Stimulated activated CD4-positive, alpha-beta T cell treated with anti-CD3 and anti-CD28 coated beads, Interleukin-1b, Interleukin-23, amount 100 ng/mL, for 24 hours (primary cell): ENCODE results near the gene DPY19L1.
"Not testable (repeated sequence)": the region's sequence is repeated elsewhere in the genome, so short reads cannot be mapped to it uniquely, and the experiment has no call there.

ENCODE experiments used
- DNase-seq, 4 experiments: peaks; one replicate each; pipeline ENCODE4 v3.0.0-alpha.2; 2020; ENCODE audit warnings: low read depth in 4 of 4, low spot score in 1 of 4

Gene DPY19L1

GRCh38 chr7:35035511-35035961 lies 1.7 kb downstream of the DPY19L1 start:
- DNase-seq, result peak in 1 of 4 experiments; percentile 4

GRCh38 chr7:35032166-35032565 lies 5.1 kb downstream of the DPY19L1 start:
- DNase-seq, result no peak

- DNase-seq, result no peak
Measured at GRCh38 chr7:35030848-35031247, 6.4 kb downstream of the DPY19L1 start.

GRCh38 chr7:35029311-35029710 lies 8.0 kb downstream of the DPY19L1 start:
- no peak for DNase-seq

- no peak for DNase-seq
Measured at GRCh38 chr7:35026150-35026549, 11.1 kb downstream of the DPY19L1 start.

- no peak for DNase-seq
Measured at GRCh38 chr7:35025369-35025870, 11.9 kb downstream of the DPY19L1 start.

- DNase-seq, result no peak
Measured at GRCh38 chr7:35024298-35024697, 13.0 kb downstream of the DPY19L1 start.

- DNase-seq, result no peak
Measured at GRCh38 chr7:35022725-35023124, 14.6 kb downstream of the DPY19L1 start.

- no peak for DNase-seq
Measured at GRCh38 chr7:35021445-35021844, 15.8 kb downstream of the DPY19L1 start.

- no peak for DNase-seq
Measured at GRCh38 chr7:35019801-35020200, 17.5 kb downstream of the DPY19L1 start.

GRCh38 chr7:35019179-35019729 lies 18.0 kb downstream of the DPY19L1 start:
- DNase-seq, result no peak

- no peak for DNase-seq
Measured at GRCh38 chr7:35015346-35015859, 21.9 kb downstream of the DPY19L1 start.

- DNase-seq, result no peak
Measured at GRCh38 chr7:35012160-35012559, 25.1 kb downstream of the DPY19L1 start.

- DNase-seq, result no peak
Measured at GRCh38 chr7:35011085-35011484, 26.2 kb downstream of the DPY19L1 start.

- no peak for DNase-seq
Measured at GRCh38 chr7:35007768-35008167, 29.5 kb downstream of the DPY19L1 start.

- no peak for DNase-seq
Measured at GRCh38 chr7:35004531-35005095, 32.7 kb downstream of the DPY19L1 start.

- no peak for DNase-seq
Measured at GRCh38 chr7:35003679-35004303, 33.5 kb downstream of the DPY19L1 start.

GRCh38 chr7:35003177-35003650 lies 34.1 kb downstream of the DPY19L1 start:
- not testable (repeated sequence) for DNase-seq

- DNase-seq, result not testable (repeated sequence)
Measured at GRCh38 chr7:34998335-34998734, 39.0 kb downstream of the DPY19L1 start.

- DNase-seq, result not testable (repeated sequence)
Measured at GRCh38 chr7:34996423-34997090, 40.7 kb downstream of the DPY19L1 start.

GRCh38 chr7:34995757-34996156 lies 41.5 kb downstream of the DPY19L1 start:
- no peak for DNase-seq
